Endothelial cell of umbilical vein (primary cell): ENCODE data around the gene WDR86. TPM values are rescaled to one million over a fixed set of nuclear protein-coding genes. Genes with fewer than 3 reads are reported as not detected.

ENCODE experiments used
- BruUV-seq: library from RNA; stranded (reverse); fragments of 400-500 nt; replicated peaks from 2 replicates; lab custom pipeline; 2021; lab: Mats Ljungman, UMichigan
- CTCF ChIA-PET: fragments of 300-600, 350-600 bp; sonication (Branson Sonifier 250); formaldehyde crosslinking; loops from one replicate; lab custom pipeline; 2021; ENCODE audit warnings: antibody characterized with exemption, inconsistent platforms; lab: Charles Lee
- POLR2A ChIA-PET: fragments of 300-600, 350-600 bp; sonication (Branson Sonifier 250); formaldehyde crosslinking; loops from one replicate; lab custom pipeline; 2021; ENCODE audit warnings: antibody characterized with exemption, inconsistent platforms; lab: Charles Lee
- DNase-seq: peaks from one replicate; pipeline ENCODE4 v3.0.0-alpha.2; 2011; ENCODE audit warnings: low read depth, low spot score
- FAIRE-seq: peaks from 2 replicates; lab custom pipeline; 2011; peaks lifted over from hg19 to GRCh38; lab: Jason Lieb, UNC
- H2AFZ ChIP-seq: 2 replicates; pipeline ENCODE4 v1.6.0; 2012; ENCODE audit warnings: low read depth, low read length, control low read depth, inconsistent platforms
- H3K27ac ChIP-seq: 2 replicates; pipeline ENCODE4 v1.5.1; 2011; ENCODE audit warnings: low read depth, mild to moderate bottlenecking, control low read depth, low read length, moderate library complexity; ENCODE audit not compliant: insufficient read depth
- H3K27me3 ChIP-seq, 2 experiments: 2 replicates each; pipeline versions ENCODE4 v1.6.0 to v1.6.1; 2011; ENCODE audit warnings: low read length in 2 of 2, mixed read lengths in 1 of 2; ENCODE audit not compliant: control insufficient read depth in 2 of 2, insufficient read depth in 2 of 2
- H3K36me3 ChIP-seq, 2 experiments: 2 replicates in 1 of 2; 3 replicates in 1 of 2; pipeline ENCODE4 v1.5.1; 2011; ENCODE audit warnings: low read length in 2 of 2, mild to moderate bottlenecking in 1 of 2, moderate library complexity in 1 of 2; ENCODE audit not compliant: control insufficient read depth in 2 of 2, insufficient read depth in 2 of 2; ENCODE audit errors: extremely low read depth in 1 of 2
- H3K4me1 ChIP-seq: 3 replicates; pipeline ENCODE4 v1.5.1; 2011; ENCODE audit warnings: mild to moderate bottlenecking, low read length; ENCODE audit not compliant: control insufficient read depth, insufficient read depth; ENCODE audit errors: extremely low read depth
- H3K4me2 ChIP-seq: 2 replicates; pipeline ENCODE4 v1.6.1; 2011; ENCODE audit warnings: low read length, control low read depth, mixed read lengths; ENCODE audit not compliant: insufficient read depth
- H3K4me3 ChIP-seq, 3 experiments: fragments of 200-600 bp in 1 of 3; sonication (generic), shearing (Covaris generic) in 1 of 3; replicated peaks in 1 of 3; 2 replicates each; pipeline ENCODE4 v1.5.1; 2011 to 2016; ENCODE audit warnings: control low read depth in 3 of 3, low read length in 3 of 3, mild to moderate bottlenecking in 2 of 3, inconsistent platforms in 1 of 3, low read depth in 1 of 3, moderate library complexity in 1 of 3; ENCODE audit not compliant: insufficient read depth in 1 of 3
- H3K79me2 ChIP-seq: 2 replicates; pipeline ENCODE4 v1.6.0; 2012; ENCODE audit warnings: low read length, inconsistent platforms; ENCODE audit not compliant: control insufficient read depth, insufficient read depth
- H3K9ac ChIP-seq: replicated peaks from 2 replicates; pipeline ENCODE3; 2011; ENCODE audit warnings: low read length, control low read depth; ENCODE audit not compliant: insufficient read depth; ENCODE audit errors: extremely low read depth
- H3K9me1 ChIP-seq: replicated peaks from 3 replicates; pipeline ENCODE4 v1.6.0; 2011; ENCODE audit warnings: mild to moderate bottlenecking, low read length; ENCODE audit not compliant: control insufficient read depth, insufficient read depth; ENCODE audit errors: extremely low read depth
- H3K9me3 ChIP-seq: replicated peaks from 2 replicates; pipeline ENCODE4 v1.5.1; 2012; ENCODE audit warnings: low read length, inconsistent platforms; ENCODE audit not compliant: control insufficient read depth, insufficient read depth
- H4K20me1 ChIP-seq: replicated peaks from 2 replicates; pipeline ENCODE3; 2011; ENCODE audit warnings: mild to moderate bottlenecking, low read length; ENCODE audit not compliant: control insufficient read depth, insufficient read depth; ENCODE audit errors: extremely low read depth
- CTCF ChIP-seq, 2 donors: IDR thresholded peaks; 1 replicate in 1 of 2; 2 replicates in 1 of 2; pipeline ENCODE4 v1.5.1; 2011; ENCODE audit warnings: low read length in 2 of 2, mild to moderate bottlenecking in 2 of 2, moderate library complexity in 2 of 2, control low read depth in 1 of 2, inconsistent platforms in 1 of 2, low read depth in 1 of 2; ENCODE audit not compliant: insufficient read depth in 1 of 2; ENCODE audit errors: extremely low read depth in 1 of 2
- EZH2 ChIP-seq: IDR thresholded peaks from 2 replicates; pipeline ENCODE4 v1.6.1; 2012; ENCODE audit warnings: borderline replicate concordance, low read depth, mild to moderate bottlenecking, moderate library complexity, low read length, inconsistent platforms; ENCODE audit not compliant: severe bottlenecking
- FOS ChIP-seq: IDR thresholded peaks from 2 replicates; pipeline ENCODE4 v1.6.1; 2011; ENCODE audit warnings: mild to moderate bottlenecking, low read length, moderate library complexity, borderline replicate concordance; ENCODE audit not compliant: insufficient read depth
- GATA2 ChIP-seq: IDR thresholded peaks from 2 replicates; pipeline ENCODE4 v1.7.0; 2011; ENCODE audit warnings: low read depth, mild to moderate bottlenecking, moderate library complexity, mixed read lengths, low read length; ENCODE audit not compliant: insufficient read length, insufficient read depth
- JUN ChIP-seq: IDR thresholded peaks from 2 replicates; pipeline ENCODE4 v1.6.1; 2011; ENCODE audit warnings: borderline replicate concordance, low read depth; ENCODE audit not compliant: insufficient read length, insufficient read depth
- MAX ChIP-seq: IDR thresholded peaks from 2 replicates; pipeline ENCODE4 v1.6.1; 2011; ENCODE audit not compliant: insufficient read depth, insufficient read length
- MYC ChIP-seq: IDR thresholded peaks from one replicate; pipeline ENCODE4 v1.6.1; 2011; ENCODE audit warnings: mild to moderate bottlenecking, low read depth, low read length
- POLR2A ChIP-seq: IDR thresholded peaks from 2 replicates; pipeline ENCODE4 v1.6.1; 2012; ENCODE audit warnings: low read depth, mild to moderate bottlenecking, control low read depth, low read length
- POLR2AphosphoS5 ChIP-seq: IDR thresholded peaks from 2 replicates; pipeline ENCODE4 v1.6.1; 2012; ENCODE audit warnings: low read depth, mild to moderate bottlenecking, control low read depth, low read length, moderate library complexity; ENCODE audit not compliant: insufficient read depth
- dilution Hi-C: fragments of 300-500 bp; cut with MboI; formaldehyde crosslinking; loops from one replicate; pipeline ENCODE4 v1.15.0; 2019; ENCODE audit warnings: low sequenced_read_pairs; ENCODE audit not compliant: extremely low pct_ligation_motif_present
- intact Hi-C: fragments of 100-400 bp; cut with micrococcal nuclease; formaldehyde crosslinking; loops from one replicate; pipeline ENCODE4 v1.10.0; 2022
- polyA plus RNA-seq, 4 experiments: library from polyadenylated mRNA; depleted of rRNA in 3 of 4; stranded (reverse) in 3 of 4; unstranded in 1 of 4; fragments of >200 nt; gene quantifications; 2 replicates each; pipeline versions ENCODE4 v1.2.1 to v1.2.3, GENCODE V29; 2011 to 2012; ENCODE audit warnings: missing spikeins in 1 of 4
- total RNA-seq: library from RNA; stranded (reverse); gene quantifications from 2 replicates; pipeline ENCODE4 v1.2.3, GENCODE V29; 2021

Gene WDR86
- total and polyA plus RNA-seq, 2 donors (not counting 3 experiments of a cell fraction or from before 2014, with no cell fraction given), result not detected

- TF ChIP-seq FOS (no peak), MAX (no peak), CTCF (IDR thresholded peaks at IDR 0.05; ENCODE audit: extremely low read depth in 1 of 2, insufficient read depth in 1 of 2, low read depth in 1 of 2, low read length in 2 of 2) (no peak), MYC (no peak), EZH2 (no peak), POLR2AphosphoS5 (no peak), POLR2A (no peak), JUN (no peak), GATA2 (no peak)
- intact Hi-C loops (no loop called here), dilution Hi-C loops (no loop called here)
- Histone ChIP-seq H3K4me3 (no peak overlapping the region), H3K9me3 (no peaks in the 10 kb centered on the region), H3K27me3 (peaks cover 9 to 11% of the 10 kb centered on the region in 2 experiments), H3K4me2 (no peak overlapping the region), H2AFZ (no peak overlapping the region), H3K4me1 (no peaks in the 10 kb centered on the region), H3K9me1 (no peaks in the 10 kb centered on the region), H4K20me1 (no peaks in the 10 kb centered on the region), H3K9ac (no peak overlapping the region), H3K36me3 (no peaks in the 10 kb centered on the region), H3K27ac (no peak overlapping the region), H3K79me2 (no peaks in the 10 kb centered on the region)
- no peak for FAIRE-seq
- no peak for DNase-seq
- no TSS peak for BruUV-seq
- ChIA-PET POLR2A (no interaction called here), CTCF (interaction anchor here (1.2 to 3.6 kb wide), 2 partner anchors 79 to 131 kb away, joined by 3 to 96 read pairs; no protein-coding TSS in a partner anchor)
These were observed 36.6 kb upstream of the WDR86 start for GRCh38 chr7:151446412-151446811.
